ENCODE results near the gene TMEM74B.

The TMEM74B gene

DNA sequence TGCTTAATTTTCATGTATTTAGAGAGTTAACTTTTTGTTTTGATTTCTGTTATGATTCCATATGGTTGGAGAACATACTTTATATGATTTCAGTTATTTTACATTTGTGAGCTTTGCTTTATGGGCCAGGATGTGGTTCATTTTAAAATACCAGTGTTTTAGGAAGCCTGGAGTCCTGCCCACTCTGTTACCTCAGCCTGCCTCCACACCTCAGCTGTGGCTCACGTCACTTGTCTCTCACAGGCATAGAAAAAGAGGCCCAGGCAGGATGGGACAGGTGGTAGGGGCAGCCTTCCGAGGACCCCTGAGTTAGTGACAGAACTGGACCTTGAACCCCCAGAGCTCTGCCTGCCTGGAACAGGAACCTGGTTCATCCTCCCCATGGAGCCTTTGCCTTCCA lies 50.4 kb downstream of the TMEM74B start:
- no peak for DNase-seq

DNA sequence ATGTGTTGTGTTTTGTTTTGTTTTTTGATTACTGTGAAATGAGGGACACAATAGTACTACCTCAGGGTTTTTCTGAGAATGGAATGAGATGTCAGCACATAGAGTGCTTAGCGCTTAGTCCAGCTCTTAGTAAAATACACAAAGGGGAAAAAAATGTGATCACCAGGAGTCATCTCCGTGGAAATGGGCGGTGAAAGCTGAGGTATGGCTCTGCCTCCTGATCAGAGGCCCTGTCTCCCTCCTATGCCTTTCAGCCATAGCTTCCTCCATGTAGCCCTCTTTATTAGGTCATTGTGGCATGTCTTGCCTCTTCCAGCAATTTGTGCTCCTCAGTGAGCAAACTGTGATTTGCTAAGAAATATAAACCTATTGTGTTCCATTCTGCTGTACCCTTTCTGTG lies 53.4 kb downstream of the TMEM74B start:
- no peak for DNase-seq

DNA sequence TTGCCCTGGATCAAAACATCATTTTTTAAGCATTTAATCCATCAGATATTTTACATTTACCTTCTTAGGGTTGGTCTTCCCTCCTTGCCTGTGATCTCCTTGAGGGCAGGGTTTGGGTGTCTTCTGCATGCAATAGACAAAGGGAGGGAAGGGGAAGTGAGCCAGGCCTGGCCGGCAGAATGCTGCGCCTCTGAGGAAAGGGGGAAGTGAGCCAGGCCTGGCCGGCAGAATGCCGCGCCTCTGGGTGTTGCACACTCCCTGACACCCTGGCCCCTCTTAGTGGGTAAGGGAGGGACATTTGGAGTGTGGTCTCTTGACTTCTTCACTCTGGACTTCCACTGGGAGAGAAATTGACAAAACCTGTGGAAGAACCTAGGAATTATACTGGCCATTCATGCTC lies 53.9 kb downstream of the TMEM74B start:
- no peak for DNase-seq
